Nephron (organoid): ENCODE data around the gene CCR9.

Experiments
- H3K27ac Mint-ChIP-seq, 3 experiments: 2 replicates each; pipeline ENCODE4 v1.8.0; 2020; ENCODE audit warnings: mixed read lengths in 3 of 3, mild to moderate bottlenecking in 2 of 3, moderate library complexity in 1 of 3
- H3K27me3 Mint-ChIP-seq: 2 replicates; pipeline ENCODE4 v1.8.0; 2021; ENCODE audit warnings: low read depth, mild to moderate bottlenecking, moderate library complexity, mixed read lengths
- H3K36me3 Mint-ChIP-seq: 2 replicates; pipeline ENCODE4 v1.8.0; 2020; ENCODE audit warnings: low read depth, mixed read lengths
- H3K4me1 Mint-ChIP-seq: 2 replicates; pipeline ENCODE4 v1.8.0; 2020; ENCODE audit warnings: mixed read lengths
- H3K4me3 Mint-ChIP-seq, 3 experiments: 2 replicates each; pipeline ENCODE4 v1.8.0; 2020; ENCODE audit warnings: mild to moderate bottlenecking in 3 of 3, mixed read lengths in 3 of 3, moderate library complexity in 2 of 3
- H3K9me3 Mint-ChIP-seq: 2 replicates; pipeline ENCODE4 v1.8.0; 2020; ENCODE audit warnings: mixed read lengths
- TF ChIP-seq, protein P1 (sequence below), 3 experiments: fragments of 200-600 bp; sonication (generic); IDR thresholded peaks; one replicate each; pipeline ENCODE4 v1.5.0; 2021; ENCODE audit warnings: antibody characterized with exemption in 3 of 3; ENCODE audit not compliant: unreplicated experiment in 3 of 3

CCR9 gene

GRCh38 chr3:45874677-45875346 lies 11.5 kb upstream of the CCR9 start:
- Mint-ChIP-seq H3K27ac (no peak overlapping the region), H3K27me3 (peaks cover 7% of the 10 kb centered on the region), H3K36me3 (no peaks in the 10 kb centered on the region), H3K9me3 (peaks cover 9% of the 10 kb centered on the region), H3K4me3 (no peak overlapping the region), H3K4me1 (no peaks in the 10 kb centered on the region)
- TF ChIP-seq, protein P1, sequence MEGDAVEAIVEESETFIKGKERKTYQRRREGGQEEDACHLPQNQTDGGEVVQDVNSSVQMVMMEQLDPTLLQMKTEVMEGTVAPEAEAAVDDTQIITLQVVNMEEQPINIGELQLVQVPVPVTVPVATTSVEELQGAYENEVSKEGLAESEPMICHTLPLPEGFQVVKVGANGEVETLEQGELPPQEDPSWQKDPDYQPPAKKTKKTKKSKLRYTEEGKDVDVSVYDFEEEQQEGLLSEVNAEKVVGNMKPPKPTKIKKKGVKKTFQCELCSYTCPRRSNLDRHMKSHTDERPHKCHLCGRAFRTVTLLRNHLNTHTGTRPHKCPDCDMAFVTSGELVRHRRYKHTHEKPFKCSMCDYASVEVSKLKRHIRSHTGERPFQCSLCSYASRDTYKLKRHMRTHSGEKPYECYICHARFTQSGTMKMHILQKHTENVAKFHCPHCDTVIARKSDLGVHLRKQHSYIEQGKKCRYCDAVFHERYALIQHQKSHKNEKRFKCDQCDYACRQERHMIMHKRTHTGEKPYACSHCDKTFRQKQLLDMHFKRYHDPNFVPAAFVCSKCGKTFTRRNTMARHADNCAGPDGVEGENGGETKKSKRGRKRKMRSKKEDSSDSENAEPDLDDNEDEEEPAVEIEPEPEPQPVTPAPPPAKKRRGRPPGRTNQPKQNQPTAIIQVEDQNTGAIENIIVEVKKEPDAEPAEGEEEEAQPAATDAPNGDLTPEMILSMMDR (IDR thresholded peaks at IDR 0.05; ENCODE audit: unreplicated experiment in 3 of 3) = no peak

GRCh38 chr3:45878124-45878523 lies 8.2 kb upstream of the CCR9 start:
- H3K9me3 Mint-ChIP-seq = peaks cover 7% of the 10 kb centered on the region
- TF ChIP-seq, protein P1 (IDR thresholded peaks at IDR 0.05; ENCODE audit: unreplicated experiment in 3 of 3) = no peak
- H3K4me1 Mint-ChIP-seq = peaks cover 8% of the 10 kb centered on the region
- H3K36me3 Mint-ChIP-seq = no peaks in the 10 kb centered on the region
- H3K4me3 Mint-ChIP-seq = no peak overlapping the region
- no peaks in the 10 kb centered on the region for H3K27me3 Mint-ChIP-seq
- H3K27ac Mint-ChIP-seq = no peak overlapping the region

GRCh38 chr3:45880725-45881077 lies 5.6 kb upstream of the CCR9 start:
- H3K27me3 Mint-ChIP-seq = peaks cover 8% of the 10 kb centered on the region
- H3K9me3 Mint-ChIP-seq = no peaks in the 10 kb centered on the region
- TF ChIP-seq, protein P1 (IDR thresholded peaks at IDR 0.05; ENCODE audit: unreplicated experiment in 3 of 3) = no peak
- H3K4me3 Mint-ChIP-seq = no peak overlapping the region
- H3K36me3 Mint-ChIP-seq = no peaks in the 10 kb centered on the region
- H3K4me1 Mint-ChIP-seq = peaks cover 8% of the 10 kb centered on the region
- H3K27ac Mint-ChIP-seq = no peak overlapping the region

DNA sequence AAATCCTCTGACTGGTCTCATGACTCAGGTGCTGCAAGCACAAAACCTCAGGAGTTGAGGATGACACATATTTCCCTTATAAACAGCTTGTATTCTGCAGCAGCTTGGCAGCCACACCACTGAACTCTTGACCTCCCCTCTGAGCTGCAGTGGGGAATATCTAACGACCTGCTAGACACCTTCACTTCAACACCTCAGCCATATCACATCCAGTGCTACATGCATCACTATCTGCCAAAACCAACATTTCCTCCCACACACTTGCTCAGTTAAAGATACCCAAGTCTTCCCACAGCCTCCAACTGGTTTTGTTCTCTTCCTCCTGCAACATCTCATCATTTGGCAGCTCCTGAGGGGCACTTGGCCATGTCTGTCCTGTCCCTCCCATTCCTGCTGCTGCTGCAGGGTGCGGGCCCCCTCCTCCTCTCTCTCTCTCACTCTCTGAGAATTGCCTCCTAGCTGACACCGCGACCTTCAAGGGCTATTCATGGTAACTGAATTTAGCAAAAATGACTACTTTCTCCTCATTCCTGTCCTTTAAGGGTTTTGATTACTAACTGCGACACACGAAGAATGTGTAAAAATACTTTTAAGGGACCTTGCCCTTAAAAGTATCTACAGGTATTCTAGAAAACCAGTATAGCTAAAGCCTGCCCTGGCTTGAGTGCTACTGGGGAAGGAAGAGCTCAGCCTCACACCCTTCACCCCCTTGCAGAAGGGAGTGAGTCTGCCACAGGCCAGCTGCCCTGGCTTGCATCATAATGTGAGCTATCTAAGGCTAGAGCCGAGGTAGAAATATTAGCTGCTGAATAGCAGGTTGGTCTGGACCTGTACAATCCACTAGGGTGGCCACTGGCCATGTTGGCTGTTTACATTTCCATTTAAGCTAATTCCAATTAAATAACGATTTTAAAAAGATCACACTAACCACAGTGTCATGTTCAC lies 5.0 kb upstream of the CCR9 start:
- Mint-ChIP-seq H3K27ac (no peak overlapping the region), H3K9me3 (no peaks in the 10 kb centered on the region)
- TF ChIP-seq, protein P1 (IDR thresholded peaks at IDR 0.05; ENCODE audit: unreplicated experiment in 3 of 3) = no peak

GRCh38 chr3:45884368-45885201 lies 1.8 kb upstream of the CCR9 start:
- Mint-ChIP-seq H3K4me3 (no peak overlapping the region), H3K27me3 (peaks cover 8% of the 10 kb centered on the region), H3K4me1 (peaks cover 8% of the 10 kb centered on the region), H3K27ac (no peak overlapping the region), H3K36me3 (no peaks in the 10 kb centered on the region), H3K9me3 (no peaks in the 10 kb centered on the region)
- TF ChIP-seq, protein P1 (IDR thresholded peaks at IDR 0.05; ENCODE audit: unreplicated experiment in 3 of 3) = no peak

More for the DNA sequence above, 5.0 kb upstream of the CCR9 start:
- Mint-ChIP-seq H3K4me1 (peaks cover 8% of the 10 kb centered on the region), H3K36me3 (no peaks in the 10 kb centered on the region), H3K4me3 (no peak overlapping the region), H3K27me3 (peaks cover 8% of the 10 kb centered on the region)
